ENCODE data around the gene C2CD4A. TPM values are rescaled to one million over a fixed set of nuclear protein-coding genes. Genes with fewer than 3 reads are reported as not detected.

The C2CD4A gene, protein sequence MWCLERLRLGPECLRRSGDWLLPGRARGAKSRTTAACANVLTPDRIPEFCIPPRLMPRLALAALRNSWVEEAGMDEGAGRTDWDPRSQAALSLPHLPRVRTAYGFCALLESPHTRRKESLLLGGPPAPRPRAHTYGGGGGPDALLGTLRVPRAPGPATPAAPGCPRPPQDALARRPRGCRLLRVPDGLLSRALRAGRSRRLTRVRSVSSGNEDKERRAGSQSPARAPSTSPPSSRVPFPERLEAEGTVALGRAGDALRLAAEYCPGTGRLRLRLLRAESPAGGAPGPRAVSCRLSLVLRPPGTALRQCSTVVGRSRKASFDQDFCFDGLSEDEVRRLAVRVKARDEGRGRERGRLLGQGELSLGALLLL
- total RNA-seq, result 0.94 and 1.5 TPM in 2 replicates

DNA sequence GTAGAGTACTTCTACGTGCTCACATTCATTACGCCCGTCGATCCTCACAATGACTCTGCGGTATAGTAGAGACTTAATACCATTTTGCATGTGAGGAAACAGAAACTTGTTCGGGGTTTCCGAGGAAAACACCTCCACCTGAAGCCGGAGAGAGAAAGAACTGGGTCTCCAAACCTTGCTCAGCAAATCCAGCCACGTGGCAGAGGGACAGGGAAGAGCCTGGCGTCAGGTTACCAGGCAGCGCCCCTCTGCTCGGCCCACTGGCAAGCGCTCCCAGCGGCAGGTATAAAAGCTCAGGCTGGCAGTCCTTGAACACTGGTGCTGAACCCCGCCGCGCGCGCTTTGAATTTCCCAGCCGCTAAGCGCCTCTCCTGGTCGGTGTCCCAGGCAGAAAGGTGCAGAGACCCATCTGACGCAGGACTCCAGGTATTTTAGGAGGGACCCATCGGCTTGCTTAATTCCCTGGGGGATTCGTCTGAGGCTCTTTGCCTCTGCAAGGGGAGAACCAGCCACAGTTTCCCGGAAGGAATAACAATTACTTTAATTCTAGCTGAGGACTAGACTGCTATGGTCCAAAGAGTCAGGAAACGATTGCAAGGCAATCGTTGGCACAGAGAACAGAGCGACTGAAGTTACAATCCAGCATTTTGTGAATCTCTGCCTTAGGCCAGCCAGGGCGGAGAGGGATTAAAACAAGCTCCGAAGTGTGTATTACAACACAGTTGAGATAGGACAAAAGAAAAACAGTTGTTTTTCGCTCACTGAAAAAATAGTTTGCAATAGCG is at the start of gene C2CD4A:
Gene C2CD4A (plus strand): TSS at position 315 of the 785 bp plus-strand sequence. CDS start 637 bp downstream, outside the sequence.

DNA sequence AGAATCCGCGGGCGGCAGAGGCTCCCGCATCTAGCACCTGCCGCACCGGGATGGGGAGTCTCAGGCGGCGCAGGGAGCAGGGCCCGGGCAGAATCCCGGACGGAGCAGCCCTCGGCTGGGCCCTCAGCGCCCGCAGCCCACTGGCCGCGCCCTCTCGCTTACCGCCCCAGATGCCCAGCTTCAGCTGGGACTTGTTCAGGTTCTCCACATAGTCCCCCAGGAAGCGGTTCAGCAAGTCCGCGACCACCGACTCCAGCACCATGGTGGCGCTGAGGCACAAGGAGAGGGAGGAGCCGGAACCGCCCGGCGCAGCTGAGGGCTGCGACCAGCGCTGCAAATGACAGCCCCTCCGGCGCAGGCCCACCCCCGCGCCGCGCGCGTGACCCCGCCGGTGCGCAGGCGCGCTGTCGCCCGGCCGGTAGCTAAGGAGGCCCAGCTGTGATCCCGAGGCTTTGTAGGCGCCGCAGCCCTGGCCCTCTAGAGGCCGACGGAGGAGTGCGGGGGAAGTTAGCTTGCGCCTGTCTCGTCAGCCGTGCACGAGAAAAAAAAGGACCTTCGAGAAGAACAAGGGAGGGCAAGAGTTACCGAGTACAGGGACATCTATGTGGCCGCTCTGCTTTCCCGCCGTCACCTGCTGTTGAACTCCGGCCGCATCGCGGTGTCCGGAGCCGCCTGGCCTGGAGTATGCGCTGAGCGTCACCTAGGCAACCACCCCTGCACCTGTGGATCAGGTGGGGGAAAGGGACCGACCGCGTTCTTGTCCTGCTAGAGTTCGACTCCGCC is 6.5 kb upstream of the C2CD4A start, which contains the start of gene VPS13C:
Gene VPS13C (minus strand): TSS at position 335 of the 783 bp plus-strand sequence. CDS start 73 bp downstream, at position 262.

Other genes starting within 250 kb of the C2CD4A start
- 79.4 and 81.6 TPM in 2 replicates for gene VPS13C, start 6.5 kb upstream of the C2CD4A start, total RNA-seq
- 18.5 and 38.2 TPM in 2 replicates for gene C2CD4B, start 98.3 kb downstream of the C2CD4A start, total RNA-seq